Activated T-helper 17 cell treated with anti-CD3 and anti-CD28 coated beads, Interleukin-2, amount 50 U/mL, for 72 hours (primary cell): Measurements from ENCODE around the gene RAB3A. TPM values are rescaled to one million over a fixed set of nuclear protein-coding genes. Genes with fewer than 3 reads are reported as not detected.
A peak's percentile ranks its signal among the peaks of the same experiment; 100 is the strongest.

Source experiments
- ATAC-seq: fragments of 150-1000 bp; cut with Tn5 transposase; replicated peaks from 2 replicates; pipeline ENCODE4 v1.10.0; 2021; ENCODE audit warnings: mild to moderate bottlenecking, moderate library complexity
- H3K27ac Mint-ChIP-seq: one replicate; pipeline ENCODE4 v1.8.0; 2022; ENCODE audit warnings: mixed read lengths
- H3K27me3 Mint-ChIP-seq: one replicate; pipeline ENCODE4 v1.8.0; 2022; ENCODE audit warnings: mixed read lengths
- H3K36me3 Mint-ChIP-seq: one replicate; pipeline ENCODE4 v1.8.0; 2022; ENCODE audit warnings: low read depth, mild to moderate bottlenecking, mixed read lengths
- H3K4me1 Mint-ChIP-seq: one replicate; pipeline ENCODE4 v1.8.0; 2022; ENCODE audit warnings: mixed read lengths
- H3K4me3 Mint-ChIP-seq: one replicate; pipeline ENCODE4 v1.8.0; 2022; ENCODE audit warnings: mild to moderate bottlenecking, mixed read lengths
- H3K9me3 Mint-ChIP-seq: one replicate; pipeline ENCODE4 v1.8.0; 2022; ENCODE audit warnings: mixed read lengths
- total RNA-seq, 2 donors: library from RNA; stranded (reverse); gene quantifications; one replicate each; pipeline ENCODE4 v1.2.3, GENCODE V29; 2022

The RAB3A gene
- 1 to 10 TPM; 7.2 to 9.5 TPM for total RNA-seq

- peak; percentile 92 for ATAC-seq
- Mint-ChIP-seq H3K27ac (peak within 1 kb of the TSS; percentile 97), H3K27me3 (peaks cover 5% of the 10 kb centered on the region), H3K4me3 (peak within 1 kb of the TSS; percentile 94), H3K36me3 (peaks cover 41% of the 10 kb centered on the region), H3K9me3 (no peaks in the 10 kb centered on the region), H3K4me1 (no peaks in the 10 kb centered on the region)
Observed at GRCh38 chr19:18203863-18204393, at the start of gene RAB3A. TSS of gene RAB3A (minus strand) at chr19:18204042. CDS start at chr19:18202740, 1,302 bp downstream.

- no peaks in the 10 kb centered on the region for H3K36me3 Mint-ChIP-seq
- no peak overlapping the region for H3K27ac Mint-ChIP-seq
- ATAC-seq: no peak
- H3K4me1 Mint-ChIP-seq: no peaks in the 10 kb centered on the region
- peaks cover 6% of the 10 kb centered on the region for H3K27me3 Mint-ChIP-seq
- H3K9me3 Mint-ChIP-seq: no peaks in the 10 kb centered on the region
- no peak overlapping the region for H3K4me3 Mint-ChIP-seq
Observed at GRCh38 chr19:18253130-18253529, 49.3 kb upstream of the RAB3A start.

- Mint-ChIP-seq H3K4me3 (no peak overlapping the region), H3K36me3 (no peaks in the 10 kb centered on the region), H3K27me3 (peaks cover 6% of the 10 kb centered on the region), H3K27ac (no peak overlapping the region), H3K4me1 (no peaks in the 10 kb centered on the region), H3K9me3 (no peaks in the 10 kb centered on the region)
- no peak for ATAC-seq
Observed at GRCh38 chr19:18252370-18252717, 48.5 kb upstream of the RAB3A start.

GRCh38 chr19:18251587-18252369 lies 47.9 kb upstream of the RAB3A start:
- Mint-ChIP-seq H3K36me3 (no peaks in the 10 kb centered on the region), H3K4me3 (no peak overlapping the region), H3K27me3 (peaks cover 6% of the 10 kb centered on the region), H3K4me1 (no peaks in the 10 kb centered on the region), H3K27ac (no peak overlapping the region), H3K9me3 (no peaks in the 10 kb centered on the region)
- peak; percentile 91 for ATAC-seq

- Mint-ChIP-seq H3K4me1 (no peaks in the 10 kb centered on the region), H3K9me3 (no peaks in the 10 kb centered on the region), H3K36me3 (no peaks in the 10 kb centered on the region), H3K27ac (no peak overlapping the region), H3K27me3 (peaks cover 6% of the 10 kb centered on the region), H3K4me3 (no peak overlapping the region)
- ATAC-seq: no peak
Observed at GRCh38 chr19:18249834-18250233, 46.0 kb upstream of the RAB3A start.

GRCh38 chr19:18245297-18245696 lies 41.5 kb upstream of the RAB3A start:
- H3K36me3 Mint-ChIP-seq: no peaks in the 10 kb centered on the region
- no peak overlapping the region for H3K27ac Mint-ChIP-seq
- no peak overlapping the region for H3K4me3 Mint-ChIP-seq
- H3K27me3 Mint-ChIP-seq: no peaks in the 10 kb centered on the region
- no peak for ATAC-seq
- H3K4me1 Mint-ChIP-seq: no peaks in the 10 kb centered on the region
- no peaks in the 10 kb centered on the region for H3K9me3 Mint-ChIP-seq

GRCh38 chr19:18239303-18239702 lies 35.5 kb upstream of the RAB3A start:
- Mint-ChIP-seq H3K27me3 (peaks cover 17% of the 10 kb centered on the region), H3K9me3 (no peaks in the 10 kb centered on the region), H3K27ac (no peak overlapping the region), H3K4me3 (no peak overlapping the region), H3K4me1 (no peaks in the 10 kb centered on the region), H3K36me3 (no peaks in the 10 kb centered on the region)
- ATAC-seq: no peak

GRCh38 chr19:18234194-18234593 lies 30.4 kb upstream of the RAB3A start:
- Mint-ChIP-seq H3K36me3 (no peaks in the 10 kb centered on the region), H3K4me1 (peaks cover 4% of the 10 kb centered on the region), H3K4me3 (no peak overlapping the region), H3K27ac (no peak overlapping the region), H3K9me3 (peaks cover 5% of the 10 kb centered on the region), H3K27me3 (peaks cover 51% of the 10 kb centered on the region)
- ATAC-seq: no peak

GRCh38 chr19:18233224-18233825 lies 29.5 kb upstream of the RAB3A start:
- Mint-ChIP-seq H3K4me1 (peaks cover 4% of the 10 kb centered on the region), H3K4me3 (no peak overlapping the region), H3K27ac (no peak overlapping the region), H3K27me3 (peaks cover 47% of the 10 kb centered on the region), H3K36me3 (no peaks in the 10 kb centered on the region), H3K9me3 (peaks cover 5% of the 10 kb centered on the region)
- ATAC-seq: no peak

- H3K27ac Mint-ChIP-seq: no peak overlapping the region
- peaks cover 52% of the 10 kb centered on the region for H3K27me3 Mint-ChIP-seq
- peaks cover 5% of the 10 kb centered on the region for H3K9me3 Mint-ChIP-seq
- no peaks in the 10 kb centered on the region for H3K36me3 Mint-ChIP-seq
- H3K4me3 Mint-ChIP-seq: peak overlapping the region; percentile 39
- peak; percentile 77 for ATAC-seq
- H3K4me1 Mint-ChIP-seq: peaks cover 4% of the 10 kb centered on the region
Observed at GRCh38 chr19:18232540-18233223, 28.8 kb upstream of the RAB3A start.

GRCh38 chr19:18231775-18232174 lies 27.9 kb upstream of the RAB3A start:
- H3K36me3 Mint-ChIP-seq: no peaks in the 10 kb centered on the region

GRCh38 chr19:18230941-18231734 lies 27.3 kb upstream of the RAB3A start:
- H3K4me3 Mint-ChIP-seq: no peak overlapping the region
- no peak overlapping the region for H3K27ac Mint-ChIP-seq
- peaks cover 4% of the 10 kb centered on the region for H3K4me1 Mint-ChIP-seq
- no peaks in the 10 kb centered on the region for H3K36me3 Mint-ChIP-seq
- peaks cover 59% of the 10 kb centered on the region for H3K27me3 Mint-ChIP-seq
- ATAC-seq: peak; percentile 40
- peaks cover 5% of the 10 kb centered on the region for H3K9me3 Mint-ChIP-seq

More at GRCh38 chr19:18231775-18232174, 27.9 kb upstream of the RAB3A start:
- H3K4me3 Mint-ChIP-seq: no peak overlapping the region
- H3K27ac Mint-ChIP-seq: no peak overlapping the region
- peaks cover 4% of the 10 kb centered on the region for H3K4me1 Mint-ChIP-seq
- peaks cover 60% of the 10 kb centered on the region for H3K27me3 Mint-ChIP-seq
- no peak for ATAC-seq
- peaks cover 5% of the 10 kb centered on the region for H3K9me3 Mint-ChIP-seq

- Mint-ChIP-seq H3K9me3 (peaks cover 5% of the 10 kb centered on the region), H3K36me3 (no peaks in the 10 kb centered on the region), H3K4me3 (no peak overlapping the region), H3K4me1 (peaks cover 4% of the 10 kb centered on the region), H3K27ac (no peak overlapping the region), H3K27me3 (peaks cover 55% of the 10 kb centered on the region)
- ATAC-seq: no peak
Observed at GRCh38 chr19:18229915-18230314, 26.1 kb upstream of the RAB3A start.

GRCh38 chr19:18229474-18229873 lies 25.6 kb upstream of the RAB3A start:
- no peak for ATAC-seq
- no peak overlapping the region for H3K4me3 Mint-ChIP-seq

More at GRCh38 chr19:18229474-18229873, 25.6 kb upstream of the RAB3A start:
- Mint-ChIP-seq H3K36me3 (peaks cover 4% of the 10 kb centered on the region), H3K27ac (no peak overlapping the region), H3K9me3 (peaks cover 5% of the 10 kb centered on the region), H3K27me3 (peaks cover 59% of the 10 kb centered on the region), H3K4me1 (peaks cover 8% of the 10 kb centered on the region)
